ENCODE measurements around the gene GOLGA8Q. TPM values are rescaled to one million over a fixed set of nuclear protein-coding genes. Genes with fewer than 3 reads are reported as not detected.
A peak's percentile ranks its signal among the peaks of the same experiment; 100 is the strongest.
"Not testable (repeated sequence)": the region's sequence is repeated elsewhere in the genome, so short reads cannot be mapped to it uniquely, and the experiment has no call there.

Gene GOLGA8Q
- total RNA-seq, 2 donors from 2014 or later, result not detected

GRCh38 chr15:30529049-30529448 is 22.8 kb upstream of the GOLGA8Q start:
- H3K4me3 ChIP-seq (ENCODE audit: low read length); H3K4me1 Mint-ChIP-seq; H3K9me3 ChIP-seq (ENCODE audit: control insufficient read depth, low read length); H3K9me3 Mint-ChIP-seq; H3K27ac Mint-ChIP-seq; H3K27me3 Mint-ChIP-seq (ENCODE audit: insufficient read depth); H3K9ac ChIP-seq (ENCODE audit: extremely low read depth, low read length, poor library complexity, severe bottlenecking); H3K27ac ChIP-seq (ENCODE audit: low read depth, low read length); H3K4me3 Mint-ChIP-seq; H3K4me1 ChIP-seq (ENCODE audit: control insufficient read depth, insufficient read depth, low read length); DNase-seq; H3K27me3 ChIP-seq (ENCODE audit: control insufficient read depth, insufficient read depth, low read length, poor library complexity, severe bottlenecking); H3K36me3 Mint-ChIP-seq (ENCODE audit: low read depth); H3K36me3 ChIP-seq (ENCODE audit: control insufficient read depth, insufficient read depth, low read length): not testable (repeated sequence)
- WGBS, 2 experiments (ENCODE audit: insufficient coverage in 1 of 2, insufficient read length in 1 of 2), result no CpG with 5 or more reads among the region's 3 CpGs

GRCh38 chr15:30566949-30567348 is 15.1 kb downstream of the GOLGA8Q start:
- H3K27ac ChIP-seq (ENCODE audit: low read depth, low read length); H3K4me1 ChIP-seq (ENCODE audit: control insufficient read depth, insufficient read depth, low read length); H3K4me3 Mint-ChIP-seq; H3K36me3 ChIP-seq (ENCODE audit: control insufficient read depth, insufficient read depth, low read length); H3K4me3 ChIP-seq (ENCODE audit: low read length); H3K27me3 Mint-ChIP-seq (ENCODE audit: insufficient read depth); H3K27me3 ChIP-seq (ENCODE audit: control insufficient read depth, insufficient read depth, low read length, poor library complexity, severe bottlenecking); H3K36me3 Mint-ChIP-seq (ENCODE audit: low read depth); H3K9me3 Mint-ChIP-seq; H3K4me1 Mint-ChIP-seq; H3K9ac ChIP-seq (ENCODE audit: extremely low read depth, low read length, poor library complexity, severe bottlenecking); H3K27ac Mint-ChIP-seq; H3K9me3 ChIP-seq (ENCODE audit: control insufficient read depth, low read length): not testable (repeated sequence)
- 7% methylated on average over 3 of the region's 6 CpGs; no CpG with 5 or more reads in 1 of the 2 experiments for WGBS, 2 experiments (ENCODE audit: insufficient coverage in 1 of 2, insufficient read length in 1 of 2)
- DNase-seq, result peak; percentile 65
- TF ChIP-seq, protein P1, sequence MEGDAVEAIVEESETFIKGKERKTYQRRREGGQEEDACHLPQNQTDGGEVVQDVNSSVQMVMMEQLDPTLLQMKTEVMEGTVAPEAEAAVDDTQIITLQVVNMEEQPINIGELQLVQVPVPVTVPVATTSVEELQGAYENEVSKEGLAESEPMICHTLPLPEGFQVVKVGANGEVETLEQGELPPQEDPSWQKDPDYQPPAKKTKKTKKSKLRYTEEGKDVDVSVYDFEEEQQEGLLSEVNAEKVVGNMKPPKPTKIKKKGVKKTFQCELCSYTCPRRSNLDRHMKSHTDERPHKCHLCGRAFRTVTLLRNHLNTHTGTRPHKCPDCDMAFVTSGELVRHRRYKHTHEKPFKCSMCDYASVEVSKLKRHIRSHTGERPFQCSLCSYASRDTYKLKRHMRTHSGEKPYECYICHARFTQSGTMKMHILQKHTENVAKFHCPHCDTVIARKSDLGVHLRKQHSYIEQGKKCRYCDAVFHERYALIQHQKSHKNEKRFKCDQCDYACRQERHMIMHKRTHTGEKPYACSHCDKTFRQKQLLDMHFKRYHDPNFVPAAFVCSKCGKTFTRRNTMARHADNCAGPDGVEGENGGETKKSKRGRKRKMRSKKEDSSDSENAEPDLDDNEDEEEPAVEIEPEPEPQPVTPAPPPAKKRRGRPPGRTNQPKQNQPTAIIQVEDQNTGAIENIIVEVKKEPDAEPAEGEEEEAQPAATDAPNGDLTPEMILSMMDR (conservative IDR thresholded peaks at IDR 0.05), result peak; percentile 50

GRCh38 chr15:30573012-30573491 is 21.2 kb downstream of the GOLGA8Q start:
- H3K4me3 ChIP-seq (ENCODE audit: low read length); DNase-seq; H3K9me3 Mint-ChIP-seq; H3K36me3 Mint-ChIP-seq (ENCODE audit: low read depth); H3K36me3 ChIP-seq (ENCODE audit: control insufficient read depth, insufficient read depth, low read length); H3K4me1 ChIP-seq (ENCODE audit: control insufficient read depth, insufficient read depth, low read length); H3K27ac Mint-ChIP-seq; H3K27ac ChIP-seq (ENCODE audit: low read depth, low read length); H3K27me3 ChIP-seq (ENCODE audit: control insufficient read depth, insufficient read depth, low read length, poor library complexity, severe bottlenecking); H3K4me3 Mint-ChIP-seq; H3K27me3 Mint-ChIP-seq (ENCODE audit: insufficient read depth); H3K9me3 ChIP-seq (ENCODE audit: control insufficient read depth, low read length); H3K9ac ChIP-seq (ENCODE audit: extremely low read depth, low read length, poor library complexity, severe bottlenecking); H3K4me1 Mint-ChIP-seq: not testable (repeated sequence)
- WGBS, 2 experiments (ENCODE audit: insufficient coverage in 1 of 2, insufficient read length in 1 of 2), result no CpG with 5 or more reads among the region's 38 CpGs

GRCh38 chr15:30579394-30579970 is 27.6 kb downstream of the GOLGA8Q start:
- H3K27ac ChIP-seq (ENCODE audit: low read depth, low read length); H3K9me3 ChIP-seq (ENCODE audit: control insufficient read depth, low read length); H3K4me3 Mint-ChIP-seq; H3K27me3 ChIP-seq (ENCODE audit: control insufficient read depth, insufficient read depth, low read length, poor library complexity, severe bottlenecking); DNase-seq; H3K4me1 ChIP-seq (ENCODE audit: control insufficient read depth, insufficient read depth, low read length); H3K36me3 Mint-ChIP-seq (ENCODE audit: low read depth); H3K4me3 ChIP-seq (ENCODE audit: low read length); H3K27ac Mint-ChIP-seq; H3K4me1 Mint-ChIP-seq; H3K27me3 Mint-ChIP-seq (ENCODE audit: insufficient read depth); H3K9me3 Mint-ChIP-seq; H3K36me3 ChIP-seq (ENCODE audit: control insufficient read depth, insufficient read depth, low read length); H3K9ac ChIP-seq (ENCODE audit: extremely low read depth, low read length, poor library complexity, severe bottlenecking): not testable (repeated sequence)
- no CpG with 5 or more reads among the region's 6 CpGs for WGBS, 2 experiments (ENCODE audit: insufficient coverage in 1 of 2, insufficient read length in 1 of 2)

- not testable (repeated sequence) for H3K27me3 ChIP-seq (ENCODE audit: control insufficient read depth, insufficient read depth, low read length, poor library complexity, severe bottlenecking); H3K27ac ChIP-seq (ENCODE audit: low read depth, low read length); H3K4me1 Mint-ChIP-seq; H3K36me3 ChIP-seq (ENCODE audit: control insufficient read depth, insufficient read depth, low read length); H3K27ac Mint-ChIP-seq; H3K4me1 ChIP-seq (ENCODE audit: control insufficient read depth, insufficient read depth, low read length); H3K9me3 ChIP-seq (ENCODE audit: control insufficient read depth, low read length); H3K4me3 ChIP-seq (ENCODE audit: low read length); H3K4me3 Mint-ChIP-seq; H3K9me3 Mint-ChIP-seq; H3K9ac ChIP-seq (ENCODE audit: extremely low read depth, low read length, poor library complexity, severe bottlenecking); H3K27me3 Mint-ChIP-seq (ENCODE audit: insufficient read depth); H3K36me3 Mint-ChIP-seq (ENCODE audit: low read depth); DNase-seq
- WGBS, 2 experiments (ENCODE audit: insufficient coverage in 1 of 2, insufficient read length in 1 of 2), result no CpG with 5 or more reads among the region's 4 CpGs
These were observed 28.9 kb downstream of the GOLGA8Q start for GRCh38 chr15:30580716-30581115.

Data from endodermal cell (in vitro differentiated cells).